DMS 273 treated with DMSO at 0.1 percent for 48 hours (cell line): ENCODE data around the gene SLC39A9.
"Not testable (repeated sequence)": the region's sequence is repeated elsewhere in the genome, so short reads cannot be mapped to it uniquely, and the experiment has no call there.

Experiments used
- DNase-seq: peaks from one replicate; lab custom pipeline; 2025; lab: John Stamatoyannopoulos, UW

The SLC39A9 gene

GRCh38 chr14:69475194-69475818 is 76.8 kb downstream of the SLC39A9 start:
- no peak for DNase-seq

- not testable (repeated sequence) for DNase-seq
Measured at GRCh38 chr14:69476824-69477450, 78.4 kb downstream of the SLC39A9 start.

GRCh38 chr14:69478055-69478454 is 79.6 kb downstream of the SLC39A9 start:
- DNase-seq, result not testable (repeated sequence)

GRCh38 chr14:69479696-69480095 is 81.2 kb downstream of the SLC39A9 start:
- no peak for DNase-seq

- DNase-seq, result no peak
Measured at GRCh38 chr14:69480136-69480535, 81.6 kb downstream of the SLC39A9 start.

- DNase-seq, result no peak
Measured at GRCh38 chr14:69481815-69482568, 83.5 kb downstream of the SLC39A9 start.

- no peak for DNase-seq
Measured at GRCh38 chr14:69483765-69484443, 85.4 kb downstream of the SLC39A9 start.

GRCh38 chr14:69484444-69485314 is 86.2 kb downstream of the SLC39A9 start, which contains the start of gene PLEKHD1:
Gene PLEKHD1 (plus strand): TSS chr14:69484728. CDS start chr14:69484966, 238 bp downstream.
- no peak for DNase-seq

- no peak for DNase-seq
Measured at GRCh38 chr14:69485315-69485660, 86.8 kb downstream of the SLC39A9 start.

GRCh38 chr14:69485701-69486100 is 87.2 kb downstream of the SLC39A9 start:
- no peak for DNase-seq

GRCh38 chr14:69487226-69487625 is 88.7 kb downstream of the SLC39A9 start:
- DNase-seq, result no peak

GRCh38 chr14:69487771-69488170 is 89.3 kb downstream of the SLC39A9 start:
- no peak for DNase-seq

- no peak for DNase-seq
Measured at GRCh38 chr14:69489495-69489894, 91.0 kb downstream of the SLC39A9 start.

GRCh38 chr14:69490219-69490918 is 91.9 kb downstream of the SLC39A9 start:
- DNase-seq, result no peak

- DNase-seq, result no peak
Measured at GRCh38 chr14:69491193-69491592, 92.7 kb downstream of the SLC39A9 start.

- DNase-seq, result no peak
Measured at GRCh38 chr14:69493038-69493437, 94.5 kb downstream of the SLC39A9 start.

GRCh38 chr14:69493791-69494190 is 95.3 kb downstream of the SLC39A9 start:
- no peak for DNase-seq

GRCh38 chr14:69495341-69495921 is 96.9 kb downstream of the SLC39A9 start:
- DNase-seq, result no peak

GRCh38 chr14:69497866-69498265 is 99.4 kb downstream of the SLC39A9 start:
- not testable (repeated sequence) for DNase-seq

GRCh38 chr14:69498286-69498685 is 99.8 kb downstream of the SLC39A9 start:
- DNase-seq, result not testable (repeated sequence)

GRCh38 chr14:69499436-69499835 is 100.9 kb downstream of the SLC39A9 start:
- DNase-seq, result no peak
